ENCODE data around the gene IGDCC3. TPM values are rescaled to one million over a fixed set of nuclear protein-coding genes. Genes with fewer than 3 reads are reported as not detected.

IGDCC3 gene
- total RNA-seq, 2 donors from 2014 or later: 7.9 to 13.5 TPM

DNA sequence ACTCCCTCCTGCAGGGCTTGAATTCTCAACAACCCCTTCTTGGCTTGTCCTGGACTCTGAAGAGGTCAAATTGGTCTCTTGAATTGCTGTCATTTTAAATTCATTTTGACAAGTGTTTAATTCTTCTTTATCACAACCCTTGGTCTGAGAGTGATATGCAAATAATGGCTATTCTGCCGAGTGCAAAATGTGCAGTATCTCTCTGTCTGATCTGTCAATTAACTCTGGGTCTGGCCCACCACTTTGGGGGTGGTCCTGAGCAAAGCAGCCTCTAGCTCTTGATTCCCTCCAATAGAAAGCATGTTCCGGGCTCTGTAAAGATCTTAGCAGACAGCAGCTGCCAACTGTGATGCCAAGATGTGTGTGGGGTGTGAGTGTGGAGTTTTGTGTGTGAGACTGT, 2.2 kb upstream of the IGDCC3 start:
- H3K27me3 Mint-ChIP-seq (ENCODE audit: insufficient read depth): peaks cover 27% of the 10 kb centered on the region
- H3K9ac ChIP-seq (ENCODE audit: extremely low read depth, low read length, poor library complexity, severe bottlenecking): no peak overlapping the region
- 83 to 86% methylated on average over 1 to 2 of the region's 2 CpGs for WGBS, 2 experiments (ENCODE audit: insufficient coverage in 1 of 2, insufficient read length in 1 of 2)
- peaks cover 13% of the 10 kb centered on the region for H3K4me1 Mint-ChIP-seq
- H3K36me3 Mint-ChIP-seq (ENCODE audit: low read depth): peaks cover 13% of the 10 kb centered on the region
- H3K9me3 ChIP-seq (ENCODE audit: control insufficient read depth, low read length): no peaks in the 10 kb centered on the region
- peaks cover 24% of the 10 kb centered on the region for H3K36me3 ChIP-seq (ENCODE audit: control insufficient read depth, insufficient read depth, low read length)
- no peak for DNase-seq
- H3K27ac ChIP-seq (ENCODE audit: low read depth, low read length): peak overlapping the region; percentile 54
- TF ChIP-seq CTCF (conservative IDR thresholded peaks at IDR 0.05): no peak
- no peak overlapping the region for H3K4me3 Mint-ChIP-seq
- no peak overlapping the region for H3K27ac Mint-ChIP-seq
- H3K4me3 ChIP-seq (ENCODE audit: low read length): no peak overlapping the region
- no peaks in the 10 kb centered on the region for H3K9me3 Mint-ChIP-seq
- peaks cover under 1% of the 10 kb centered on the region for H3K4me1 ChIP-seq (ENCODE audit: control insufficient read depth, insufficient read depth, low read length)
- peaks cover 15% of the 10 kb centered on the region for H3K27me3 ChIP-seq (ENCODE audit: control insufficient read depth, insufficient read depth, low read length, poor library complexity, severe bottlenecking)

DNA sequence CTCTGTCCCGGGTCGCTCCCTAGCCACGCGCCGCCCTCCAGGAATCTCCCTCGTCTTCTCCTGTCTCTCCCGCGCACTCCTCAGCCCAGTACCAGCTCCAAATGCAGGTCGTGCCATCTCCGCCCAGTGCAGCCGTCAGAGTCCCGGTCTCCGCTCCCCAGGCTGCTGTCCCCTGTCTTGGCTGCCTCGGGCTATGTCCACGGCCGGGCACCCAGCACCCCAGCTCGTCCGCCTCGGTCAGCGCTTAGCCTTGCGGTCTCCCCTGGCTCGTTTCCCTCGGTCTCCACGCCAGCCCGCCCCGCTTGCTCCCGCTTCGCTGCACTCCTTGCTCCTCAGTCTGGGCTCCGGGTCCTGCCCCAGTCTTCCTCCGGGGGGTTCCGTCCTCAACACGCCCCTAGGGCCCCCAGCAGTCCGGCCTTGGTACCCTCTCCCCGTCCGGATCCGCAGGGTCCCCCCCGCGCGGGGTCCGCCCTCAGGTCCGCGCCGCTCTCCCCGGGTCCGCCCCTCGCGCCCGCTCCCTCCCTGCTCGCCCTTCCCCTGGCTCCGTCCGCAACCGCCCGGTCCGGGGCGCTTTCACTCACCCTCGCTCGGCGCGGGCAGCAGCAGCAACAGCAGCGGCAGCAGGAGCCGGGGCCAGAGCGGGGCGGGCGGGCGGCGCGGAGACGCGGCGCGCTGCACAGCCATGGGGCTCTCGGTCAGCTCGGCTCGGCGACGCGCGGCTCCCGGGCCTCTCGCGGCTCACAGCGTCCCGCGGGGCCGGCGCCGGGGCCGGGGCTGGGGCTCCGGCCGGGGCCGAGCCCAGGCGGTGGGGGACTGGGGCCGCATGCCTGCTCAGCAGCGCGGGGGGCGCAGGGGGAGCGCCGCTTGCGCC, 462 bp downstream of the IGDCC3 start:
- peak overlapping the region; percentile 41 for H3K9ac ChIP-seq (ENCODE audit: extremely low read depth, low read length, poor library complexity, severe bottlenecking)
- H3K9me3 ChIP-seq (ENCODE audit: control insufficient read depth, low read length): no peaks in the 10 kb centered on the region
- Mint-ChIP-seq H3K4me1 (peaks cover 19% of the 10 kb centered on the region), H3K27me3 (ENCODE audit: insufficient read depth) (peaks cover 33% of the 10 kb centered on the region), H3K4me3 (peak overlapping the region; percentile 80), H3K9me3 (no peaks in the 10 kb centered on the region), H3K36me3 (ENCODE audit: low read depth) (peaks cover 7% of the 10 kb centered on the region), H3K27ac (peak overlapping the region; percentile 70)
- H3K4me1 ChIP-seq (ENCODE audit: control insufficient read depth, insufficient read depth, low read length): peaks cover 8% of the 10 kb centered on the region
- H3K4me3 ChIP-seq (ENCODE audit: low read length): peak overlapping the region; percentile 84
- peak overlapping the region; percentile 3 for H3K27ac ChIP-seq (ENCODE audit: low read depth, low read length)
- H3K27me3 ChIP-seq (ENCODE audit: control insufficient read depth, insufficient read depth, low read length, poor library complexity, severe bottlenecking): peaks cover 15% of the 10 kb centered on the region
- DNase-seq: peak; percentile 88
- 0 to 1% methylated on average over 22 to 99 of the region's 99 CpGs for WGBS, 2 experiments (ENCODE audit: insufficient coverage in 1 of 2, insufficient read length in 1 of 2)
- TF ChIP-seq CTCF (conservative IDR thresholded peaks at IDR 0.05): no peak
- H3K36me3 ChIP-seq (ENCODE audit: control insufficient read depth, insufficient read depth, low read length): peaks cover 6% of the 10 kb centered on the region

DNA sequence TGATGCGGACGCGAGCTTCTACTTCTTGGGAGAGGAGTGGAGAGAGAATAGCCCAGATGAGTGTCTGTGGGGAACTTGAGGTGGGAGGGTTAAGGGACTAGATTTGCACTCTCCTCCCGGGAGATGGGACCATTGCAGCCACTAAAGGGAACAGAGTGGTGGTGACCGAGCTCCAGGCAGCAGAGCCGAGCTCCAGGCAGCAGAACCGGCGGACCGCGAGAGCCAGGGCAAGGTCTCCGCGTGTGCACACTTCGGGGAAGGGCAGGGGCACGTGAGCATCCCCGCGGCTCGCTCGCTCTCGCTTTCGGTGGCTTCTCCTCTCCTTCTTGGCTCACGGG, 1.1 kb downstream of the IGDCC3 start:
- Histone ChIP-seq H3K27ac (ENCODE audit: low read depth, low read length) (peak overlapping the region; percentile 3), H3K9ac (ENCODE audit: extremely low read depth, low read length, poor library complexity, severe bottlenecking) (no peak overlapping the region), H3K36me3 (ENCODE audit: control insufficient read depth, insufficient read depth, low read length) (peaks cover 5% of the 10 kb centered on the region), H3K4me1 (ENCODE audit: control insufficient read depth, insufficient read depth, low read length) (peaks cover 8% of the 10 kb centered on the region), H3K4me3 (ENCODE audit: low read length) (peak overlapping the region; percentile 84), H3K27me3 (ENCODE audit: control insufficient read depth, insufficient read depth, low read length, poor library complexity, severe bottlenecking) (peaks cover 15% of the 10 kb centered on the region), H3K9me3 (ENCODE audit: control insufficient read depth, low read length) (no peaks in the 10 kb centered on the region)
- no peak for TF ChIP-seq CTCF (conservative IDR thresholded peaks at IDR 0.05)
- Mint-ChIP-seq H3K4me1 (peaks cover 25% of the 10 kb centered on the region), H3K27me3 (ENCODE audit: insufficient read depth) (peaks cover 33% of the 10 kb centered on the region), H3K36me3 (ENCODE audit: low read depth) (peaks cover 7% of the 10 kb centered on the region), H3K4me3 (peak overlapping the region; percentile 80), H3K9me3 (no peaks in the 10 kb centered on the region), H3K27ac (peak overlapping the region; percentile 70)
- no peak for DNase-seq
- 0 to 3% methylated on average over 14 to 21 of the region's 21 CpGs for WGBS, 2 experiments (ENCODE audit: insufficient coverage in 1 of 2, insufficient read length in 1 of 2)

All from endodermal cell (in vitro differentiated cells).